CD4-positive, alpha-beta memory T cell (primary cell): ENCODE results near the gene TENT4A. TPM values are rescaled to one million over a fixed set of nuclear protein-coding genes. Genes with fewer than 3 reads are reported as not detected.

Experiments used
- CTCF ChIA-PET: fragments of 350-600 bp; sonication (Branson Sonifier 250); formaldehyde crosslinking; loops from one replicate; lab custom pipeline; 2021; ENCODE audit warnings: inconsistent platforms; ENCODE audit not compliant: partially characterized antibody; lab: Charles Lee
- POLR2A ChIA-PET: fragments of 350-600 bp; sonication (Branson Sonifier 250); formaldehyde crosslinking; loops from one replicate; lab custom pipeline; 2021; ENCODE audit not compliant: partially characterized antibody; lab: Charles Lee
- DNase-seq, 5 donors: peaks; one replicate each; pipeline versions ENCODE4 v3.0.0 to v3.0.0-alpha.2; 2020 to 2022; ENCODE audit warnings: mixed read lengths in 1 of 5
- H3K27ac ChIP-seq: one replicate; pipeline ENCODE4 v1.7.0; 2013; ENCODE audit warnings: low read depth, low read length
- H3K27me3 ChIP-seq: 2 replicates; pipeline ENCODE4 v1.7.0; 2013; ENCODE audit warnings: mild to moderate bottlenecking, low read length, moderate library complexity; ENCODE audit not compliant: insufficient read depth
- H3K36me3 ChIP-seq: 2 replicates; pipeline ENCODE4 v1.7.0; 2013; ENCODE audit warnings: mild to moderate bottlenecking, low read length, moderate library complexity; ENCODE audit not compliant: insufficient read depth
- H3K4me1 ChIP-seq: 2 replicates; pipeline ENCODE4 v1.7.0; 2013; ENCODE audit warnings: mild to moderate bottlenecking, low read length, moderate library complexity; ENCODE audit not compliant: insufficient read depth
- H3K4me3 ChIP-seq, 2 donors: one replicate each; pipeline ENCODE4 v1.7.0; 2013; ENCODE audit warnings: low read length in 2 of 2, mild to moderate bottlenecking in 1 of 2
- H3K9me3 ChIP-seq, 2 donors: one replicate each; pipeline ENCODE4 v1.7.0; 2013; ENCODE audit warnings: low read length in 2 of 2, control low read depth in 1 of 2; ENCODE audit not compliant: control insufficient read depth in 1 of 2
- H3K27ac Mint-ChIP-seq, 7 donors: one replicate each; pipeline ENCODE4 v1.8.0; 2020 to 2021; ENCODE audit warnings: mixed read lengths in 7 of 7, mild to moderate bottlenecking in 6 of 7, inconsistent platforms in 3 of 7, moderate library complexity in 3 of 7
- H3K27me3 Mint-ChIP-seq, 2 donors: one replicate each; pipeline ENCODE4 v1.8.0; 2020 to 2021; ENCODE audit warnings: mixed read lengths in 2 of 2
- H3K36me3 Mint-ChIP-seq, 2 donors: one replicate each; pipeline ENCODE4 v1.8.0; 2020 to 2021; ENCODE audit warnings: mixed read lengths in 2 of 2, inconsistent platforms in 1 of 2, mild to moderate bottlenecking in 1 of 2
- H3K4me1 Mint-ChIP-seq, 4 donors: one replicate each; pipeline ENCODE4 v1.8.0; 2020 to 2021; ENCODE audit warnings: mixed read lengths in 4 of 4, mild to moderate bottlenecking in 1 of 4
- H3K4me3 Mint-ChIP-seq, 8 donors: one replicate each; pipeline ENCODE4 v1.8.0; 2020 to 2021; ENCODE audit warnings: mixed read lengths in 8 of 8, mild to moderate bottlenecking in 7 of 8, moderate library complexity in 6 of 8, inconsistent platforms in 3 of 8
- H3K9me3 Mint-ChIP-seq, 8 donors: one replicate each; pipeline ENCODE4 v1.8.0; 2020 to 2021; ENCODE audit warnings: mixed read lengths in 8 of 8, mild to moderate bottlenecking in 5 of 8, inconsistent platforms in 3 of 8, moderate library complexity in 1 of 8
- intact Hi-C: fragments of 100-400 bp; cut with micrococcal nuclease; formaldehyde crosslinking; loops from one replicate; pipeline ENCODE4 v1.15.1; 2023
- polyA plus RNA-seq, 2 donors: library from polyadenylated mRNA; unstranded; fragments of 300-500 nt; fragmentation: Illumina TruSeq; gene quantifications; one replicate each; pipeline ENCODE4 v1.2.3, GENCODE V29; 2021
- total RNA-seq, 2 experiments: library from RNA; stranded (reverse); gene quantifications; one replicate each; pipeline ENCODE4 v1.2.3, GENCODE V29; 2021

Gene TENT4A
- total and polyA plus RNA-seq, 4 experiments from 2014 or later = 0.55 to 49.1 (median 23.4) TPM

DNA sequence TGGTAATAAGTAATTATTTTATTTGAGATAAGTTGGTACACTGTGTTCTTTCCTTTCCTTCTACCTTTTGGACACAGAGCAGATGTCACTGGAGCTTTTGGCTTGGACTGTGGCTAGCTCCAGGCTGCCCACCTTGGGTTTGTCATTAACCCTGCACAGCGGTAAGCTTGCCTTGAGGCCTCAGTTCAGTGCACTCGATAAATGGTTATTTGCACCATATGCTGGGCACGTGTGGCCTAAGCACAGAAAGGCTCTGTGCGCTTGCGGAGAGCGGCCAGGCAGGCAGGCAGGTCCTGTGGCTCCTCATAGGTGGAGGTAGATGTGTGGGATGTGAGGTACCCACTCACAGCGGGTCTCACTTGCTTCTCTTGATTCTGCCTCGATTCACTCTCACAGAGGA is 30.0 kb upstream of the TENT4A start:
- no peak for DNase-seq

DNA sequence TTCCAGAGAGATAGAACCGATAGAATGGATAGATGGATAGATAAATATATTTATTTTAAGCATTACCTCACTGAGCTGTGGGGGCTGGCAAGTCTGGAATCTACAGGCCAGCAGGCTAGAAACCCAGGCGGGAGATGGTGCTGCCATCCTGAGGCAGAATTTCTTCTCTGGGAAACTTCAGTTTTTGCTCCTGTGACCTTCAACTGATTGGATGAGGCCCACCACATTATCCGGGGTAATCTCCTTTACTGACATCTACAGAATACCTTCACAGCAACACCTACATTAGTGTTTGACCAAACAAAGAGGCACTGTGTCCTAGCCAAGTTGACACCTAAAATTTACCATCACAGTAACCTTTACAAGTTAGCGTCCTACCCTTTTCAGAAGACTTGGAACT is 29.2 kb upstream of the TENT4A start:
- intact Hi-C loops = no loop called here
- Histone ChIP-seq H3K27ac (no peak overlapping the region), H3K4me1 (no peaks in the 10 kb centered on the region), H3K4me3 (no peak overlapping the region), H3K9me3 (no peaks in the 10 kb centered on the region), H3K27me3 (peaks cover 3% of the 10 kb centered on the region), H3K36me3 (no peaks in the 10 kb centered on the region)
- ChIA-PET CTCF (no interaction called here), POLR2A (no interaction called here)
- peaks cover 29 to 41% of the 10 kb centered on the region in 2 donors for H3K27me3 Mint-ChIP-seq
- H3K4me3 Mint-ChIP-seq = no peak overlapping the region
- peaks cover 4 to 9% (median 6%) of the 10 kb centered on the region in 4 donors for H3K4me1 Mint-ChIP-seq
- no peaks in the 10 kb centered on the region for H3K36me3 Mint-ChIP-seq
- H3K27ac Mint-ChIP-seq = no peak overlapping the region
- no peak for DNase-seq
- H3K9me3 Mint-ChIP-seq = peaks cover 0 to 4% (median 0%) of the 10 kb centered on the region in 8 donors

More for the DNA sequence above, 30.0 kb upstream of the TENT4A start:
- intact Hi-C loops = no loop called here
- Histone ChIP-seq H3K36me3 (no peaks in the 10 kb centered on the region), H3K27ac (no peak overlapping the region), H3K4me3 (no peak overlapping the region), H3K4me1 (no peaks in the 10 kb centered on the region), H3K9me3 (no peaks in the 10 kb centered on the region), H3K27me3 (peaks cover 3% of the 10 kb centered on the region)
- Mint-ChIP-seq H3K4me1 (peaks cover 4 to 9% (median 6%) of the 10 kb centered on the region in 4 donors), H3K4me3 (no peak overlapping the region), H3K27ac (no peak overlapping the region), H3K36me3 (no peaks in the 10 kb centered on the region), H3K9me3 (peaks cover 0 to 4% (median 0%) of the 10 kb centered on the region in 8 donors), H3K27me3 (peaks cover 25 to 41% of the 10 kb centered on the region in 2 donors)
- ChIA-PET CTCF (interaction anchor here (1.1 kb wide), 1 partner anchor 62 kb away, joined by 3 read pairs; no protein-coding TSS in a partner anchor), POLR2A (interaction anchor here (1.4 kb wide), 1 partner anchor 30 kb away, joined by 3 read pairs; the partner anchor contains the start of gene TENT4A)

DNA sequence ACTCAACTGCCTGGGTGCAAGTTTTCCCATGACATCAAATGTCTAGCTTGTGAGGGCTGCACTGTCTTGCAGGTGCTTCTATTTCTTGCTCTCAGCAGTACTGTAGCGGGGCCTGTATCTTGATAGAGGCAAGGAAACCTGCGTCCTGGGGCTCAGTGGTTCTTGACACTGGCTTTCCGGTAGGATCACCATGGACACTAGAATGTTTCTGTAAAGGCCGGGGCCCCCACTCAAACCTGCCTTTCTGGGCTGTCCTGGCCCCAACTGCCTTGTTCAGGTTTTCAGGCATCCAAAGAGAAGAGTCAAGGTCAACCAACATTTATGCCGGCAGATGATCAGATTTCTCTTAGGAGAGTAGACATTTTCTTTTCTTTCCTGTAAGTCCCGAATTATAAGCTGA is 26.7 kb upstream of the TENT4A start:
- no peak overlapping the region for H3K4me3 ChIP-seq
- no peaks in the 10 kb centered on the region for H3K4me1 ChIP-seq
- intact Hi-C loops = no loop called here
- ChIA-PET POLR2A (no interaction called here), CTCF (interaction anchor here (0.9 to 2.2 kb wide), 3 partner anchors 25 to 59 kb away, joined by 3 to 4 read pairs (median 3); no protein-coding TSS in a partner anchor)
- Mint-ChIP-seq H3K27ac (no peak overlapping the region), H3K4me1 (peaks cover 4 to 9% (median 6%) of the 10 kb centered on the region in 4 donors), H3K9me3 (peaks cover 0 to 4% (median 0%) of the 10 kb centered on the region in 8 donors), H3K4me3 (peak overlapping the region in 3 of 8 donors; percentile 4 to 16 (median 4)), H3K36me3 (no peaks in the 10 kb centered on the region), H3K27me3 (peaks cover 34 to 43% of the 10 kb centered on the region in 2 donors)
- H3K27me3 ChIP-seq = peaks cover 3% of the 10 kb centered on the region
- H3K27ac ChIP-seq = no peak overlapping the region
- no peaks in the 10 kb centered on the region for H3K9me3 ChIP-seq
- DNase-seq = no peak
- H3K36me3 ChIP-seq = no peaks in the 10 kb centered on the region

DNA sequence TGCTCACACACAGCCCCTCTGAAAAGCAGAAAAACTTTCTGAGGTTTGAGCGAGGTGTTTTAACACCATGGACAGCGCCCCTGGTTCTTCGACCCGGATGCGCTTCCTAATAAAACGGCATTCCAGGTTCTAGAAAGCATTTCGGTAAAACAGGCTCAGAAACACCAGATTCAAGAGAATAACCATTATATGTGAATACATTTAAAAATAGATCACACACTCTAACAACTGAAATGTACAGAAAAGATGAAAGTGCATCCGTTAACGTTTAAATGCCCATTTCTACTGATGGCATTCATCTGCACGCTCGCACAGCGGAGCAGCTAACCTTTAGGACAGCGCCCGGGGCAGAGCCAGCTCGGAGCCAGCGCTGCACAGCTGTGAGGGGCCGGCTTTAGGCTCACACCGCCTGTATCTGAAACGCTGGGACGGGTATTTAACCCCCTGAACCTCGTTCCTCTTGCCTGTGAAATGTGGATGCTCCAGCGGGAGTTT is 26.3 kb upstream of the TENT4A start:
- H3K36me3 ChIP-seq = no peaks in the 10 kb centered on the region
- intact Hi-C loops = no loop called here
- no peak overlapping the region for H3K4me3 ChIP-seq
- POLR2A ChIA-PET = no interaction called here
- CTCF ChIA-PET = interaction anchor here (0.9 to 2.2 kb wide), 4 partner anchors 10 to 58 kb away, joined by 3 to 4 read pairs (median 4); no protein-coding TSS in a partner anchor
- Mint-ChIP-seq H3K36me3 (no peaks in the 10 kb centered on the region), H3K27me3 (peaks cover 32 to 40% of the 10 kb centered on the region in 2 donors), H3K9me3 (peaks cover 0 to 4% (median 0%) of the 10 kb centered on the region in 8 donors), H3K27ac (no peak overlapping the region), H3K4me1 (peaks cover 4 to 9% (median 5%) of the 10 kb centered on the region in 4 donors), H3K4me3 (peak overlapping the region in 5 of 8 donors; percentile 4 to 61 (median 42))
- no peaks in the 10 kb centered on the region for H3K9me3 ChIP-seq
- no peaks in the 10 kb centered on the region for H3K4me1 ChIP-seq
- peaks cover 3% of the 10 kb centered on the region for H3K27me3 ChIP-seq
- H3K27ac ChIP-seq = no peak overlapping the region
- DNase-seq = peak in 2 of 5 donors; percentile 6 to 10

DNA sequence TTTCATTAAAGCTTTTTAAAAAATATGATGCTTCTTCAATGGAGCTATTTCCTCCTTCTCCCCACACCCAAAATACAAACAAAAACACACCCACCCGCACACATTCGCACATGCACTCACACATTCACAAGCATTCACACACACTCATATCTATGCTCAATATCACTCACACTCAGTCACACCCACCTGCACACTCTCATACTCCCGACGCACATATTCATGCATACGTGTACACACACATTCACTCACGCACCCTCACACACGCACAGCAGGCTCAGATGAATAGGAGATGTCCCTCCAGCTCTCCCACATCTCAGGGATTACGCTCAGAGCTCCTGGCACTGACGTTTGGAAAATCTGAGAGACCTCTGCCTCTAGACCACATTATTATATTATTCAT is 25.7 kb upstream of the TENT4A start:
- intact Hi-C loops = no loop called here

DNA sequence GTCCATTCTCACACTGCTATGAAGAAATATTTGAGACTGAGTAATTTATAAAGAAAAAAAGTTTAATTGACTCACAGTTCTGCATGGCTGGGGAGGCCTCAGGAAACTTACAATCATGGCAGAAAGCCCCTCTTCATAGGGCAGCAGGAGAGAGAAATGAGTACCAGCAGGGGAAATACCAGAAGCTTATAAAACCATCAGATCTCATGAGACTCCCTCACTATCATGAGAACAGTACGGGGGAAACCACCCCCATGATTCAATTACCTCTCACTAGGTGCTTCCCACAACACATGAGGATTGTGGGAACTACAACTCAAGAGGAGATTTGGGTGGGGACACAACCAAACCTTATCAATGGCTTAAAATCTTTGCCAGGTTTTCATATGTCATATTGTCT is 20.3 kb upstream of the TENT4A start:
- Histone ChIP-seq H3K4me3 (no peak overlapping the region), H3K27me3 (no peaks in the 10 kb centered on the region), H3K36me3 (no peaks in the 10 kb centered on the region), H3K9me3 (no peaks in the 10 kb centered on the region), H3K4me1 (no peaks in the 10 kb centered on the region), H3K27ac (no peak overlapping the region)
- H3K27me3 Mint-ChIP-seq = peaks cover 28 to 29% of the 10 kb centered on the region in 2 donors
- peaks cover 0 to 2% of the 10 kb centered on the region in 2 donors for H3K36me3 Mint-ChIP-seq
- no peaks in the 10 kb centered on the region for H3K4me1 Mint-ChIP-seq
- DNase-seq = no peak
- no peak overlapping the region for H3K4me3 Mint-ChIP-seq
- H3K27ac Mint-ChIP-seq = no peak overlapping the region
- POLR2A ChIA-PET = no interaction called here
- CTCF ChIA-PET = no interaction called here
- peaks cover 0 to 8% (median 3%) of the 10 kb centered on the region in 8 donors for H3K9me3 Mint-ChIP-seq
- intact Hi-C loops = no loop called here

More for the DNA sequence above, 25.7 kb upstream of the TENT4A start:
- H3K36me3 Mint-ChIP-seq = no peaks in the 10 kb centered on the region
- Histone ChIP-seq H3K4me3 (no peak overlapping the region), H3K27me3 (peaks cover 3% of the 10 kb centered on the region), H3K4me1 (no peaks in the 10 kb centered on the region), H3K27ac (no peak overlapping the region), H3K9me3 (no peaks in the 10 kb centered on the region), H3K36me3 (no peaks in the 10 kb centered on the region)
- no peak for DNase-seq
- peaks cover 0 to 4% (median 0%) of the 10 kb centered on the region in 8 donors for H3K9me3 Mint-ChIP-seq
- POLR2A ChIA-PET = no interaction called here
- peaks cover 4 to 9% (median 5%) of the 10 kb centered on the region in 4 donors for H3K4me1 Mint-ChIP-seq
- peak overlapping the region in 1 of 7 donors; percentile 0 for H3K27ac Mint-ChIP-seq
- CTCF ChIA-PET = interaction anchor here (0.9 to 2.2 kb wide), 4 partner anchors 11 to 58 kb away, joined by 3 to 4 read pairs (median 4); no protein-coding TSS in a partner anchor
- H3K4me3 Mint-ChIP-seq = peak overlapping the region in 2 of 8 donors; percentile 2 to 20
- peaks cover 34 to 43% of the 10 kb centered on the region in 2 donors for H3K27me3 Mint-ChIP-seq

DNA sequence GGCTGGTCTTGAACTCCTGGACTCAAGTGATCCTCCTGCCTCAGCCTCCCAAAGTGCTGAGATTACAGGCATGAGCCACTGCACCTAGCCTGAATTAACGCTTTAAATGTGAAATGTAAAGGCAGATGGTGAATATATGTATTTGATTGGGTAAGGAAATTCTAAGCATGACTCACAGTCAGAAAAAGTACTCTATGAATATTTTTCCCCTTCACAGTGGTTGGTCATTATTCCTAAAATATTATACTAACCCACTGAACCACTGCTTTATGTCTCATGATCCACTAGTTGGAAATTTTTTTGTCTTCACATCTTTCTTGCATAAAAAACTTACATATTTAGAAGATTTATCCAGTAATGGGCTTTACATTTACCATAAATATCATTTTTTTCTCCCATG is 14.5 kb upstream of the TENT4A start:
- CTCF ChIA-PET = no interaction called here
- POLR2A ChIA-PET = no interaction called here
- H3K27me3 Mint-ChIP-seq = peaks cover 37 to 39% of the 10 kb centered on the region in 2 donors

More for the DNA sequence above, 14.5 kb upstream of the TENT4A start:
- Mint-ChIP-seq H3K9me3 (peaks cover 0 to 8% (median under 1%) of the 10 kb centered on the region in 8 donors), H3K27ac (no peak overlapping the region), H3K36me3 (peaks cover 0 to 2% of the 10 kb centered on the region in 2 donors), H3K4me3 (no peak overlapping the region), H3K4me1 (peaks cover 0 to 1% (median 0%) of the 10 kb centered on the region in 4 donors)
- H3K27ac ChIP-seq = no peak overlapping the region
- intact Hi-C loops = no loop called here
- no peaks in the 10 kb centered on the region for H3K9me3 ChIP-seq
- H3K36me3 ChIP-seq = no peaks in the 10 kb centered on the region
- no peak overlapping the region for H3K4me3 ChIP-seq
- H3K4me1 ChIP-seq = no peaks in the 10 kb centered on the region
- no peak for DNase-seq
- H3K27me3 ChIP-seq = no peaks in the 10 kb centered on the region
